HFFc6 (cell line): ENCODE results near the gene KRTAP10-3. TPM values are rescaled to one million over a fixed set of nuclear protein-coding genes. Genes with fewer than 3 reads are reported as not detected.
"Not testable (repeated sequence)": the region's sequence is repeated elsewhere in the genome, so short reads cannot be mapped to it uniquely, and the experiment has no call there.

Source experiments
- DNase-seq: peaks from one replicate; pipeline ENCODE4 v3.0.0-alpha.2; 2018
- H3K27ac Mint-ChIP-seq: 2 replicates; pipeline ENCODE4 v1.8.0; 2020; ENCODE audit warnings: mild to moderate bottlenecking, mixed read lengths
- H3K27me3 Mint-ChIP-seq: 2 replicates; pipeline ENCODE4 v1.8.0; 2021; ENCODE audit warnings: mild to moderate bottlenecking, moderate library complexity, mixed read lengths; ENCODE audit not compliant: insufficient read depth
- H3K36me3 Mint-ChIP-seq: 2 replicates; pipeline ENCODE4 v1.8.0; 2021; ENCODE audit warnings: low read depth, mixed read lengths
- H3K4me1 Mint-ChIP-seq: 2 replicates; pipeline ENCODE4 v1.8.0; 2020; ENCODE audit warnings: low read depth, mixed read lengths
- H3K4me3 Mint-ChIP-seq: 2 replicates; pipeline ENCODE4 v1.8.0; 2020; ENCODE audit warnings: mild to moderate bottlenecking, moderate library complexity, mixed read lengths
- H3K9me3 Mint-ChIP-seq: 2 replicates; pipeline ENCODE4 v1.8.0; 2020; ENCODE audit warnings: mild to moderate bottlenecking, mixed read lengths
- CTCF ChIP-seq: fragments of 200-600 bp; sonication (generic); IDR thresholded peaks from 2 replicates; pipeline ENCODE4 v1.5.0; 2021; ENCODE audit warnings: antibody characterized with exemption, mild to moderate bottlenecking
- total RNA-seq, 6 experiments: library from RNA; stranded (reverse); fragmentation: NEBNext Ultra II Directional; extraction: Animal tissue kit (Norgen Biotek cat#: 25700); gene quantifications; 2 replicates in 1 of 6; 3 replicates in 5 of 6; pipeline ENCODE4 v1.2.3, GENCODE V29; 2021

KRTAP10-3 gene
- total RNA-seq, 6 experiments from 2014 or later, result not detected

GRCh38 chr21:44578371-44579055, 19.9 kb upstream of the KRTAP10-3 start:
- no peak for TF ChIP-seq CTCF
- H3K36me3 Mint-ChIP-seq, result peaks cover 6% of the 10 kb centered on the region; the same call in 1 of the 2 replicates

GRCh38 chr21:44576025-44576420, 17.4 kb upstream of the KRTAP10-3 start:
- Mint-ChIP-seq H3K27me3 (peaks cover 2% of the 10 kb centered on the region), H3K4me1 (no peaks in the 10 kb centered on the region; the same call in 1 of the 2 replicates), H3K36me3 (peaks cover 11% of the 10 kb centered on the region; the same call in 1 of the 2 replicates), H3K4me3 (no peak overlapping the region), H3K27ac (no peak overlapping the region), H3K9me3 (peaks cover 67% of the 10 kb centered on the region)
- DNase-seq, result no peak
- no peak for TF ChIP-seq CTCF

More at GRCh38 chr21:44578371-44579055, 19.9 kb upstream of the KRTAP10-3 start:
- Mint-ChIP-seq H3K27ac (no peak overlapping the region), H3K4me3 (no peak overlapping the region), H3K4me1 (no peaks in the 10 kb centered on the region), H3K27me3 (no peaks in the 10 kb centered on the region; the same call in 1 of the 2 replicates), H3K9me3 (peaks cover 67% of the 10 kb centered on the region)
- no peak for DNase-seq

GRCh38 chr21:44575307-44576024, 16.9 kb upstream of the KRTAP10-3 start:
- Mint-ChIP-seq H3K27ac (no peak overlapping the region), H3K9me3 (peaks cover 67% of the 10 kb centered on the region), H3K4me3 (no peak overlapping the region), H3K4me1 (no peaks in the 10 kb centered on the region; the same call in 1 of the 2 replicates), H3K27me3 (peaks cover 2% of the 10 kb centered on the region), H3K36me3 (peaks cover 11% of the 10 kb centered on the region; the same call in 1 of the 2 replicates)
- DNase-seq, result no peak
- no peak for TF ChIP-seq CTCF

GRCh38 chr21:44574457-44575306, 16.1 kb upstream of the KRTAP10-3 start:
- Mint-ChIP-seq H3K27ac (no peak overlapping the region), H3K9me3 (peaks cover 66% of the 10 kb centered on the region), H3K4me3 (no peak overlapping the region), H3K36me3 (peaks cover 11% of the 10 kb centered on the region; the same call in 1 of the 2 replicates), H3K27me3 (peaks cover 2% of the 10 kb centered on the region), H3K4me1 (no peaks in the 10 kb centered on the region; the same call in 1 of the 2 replicates)
- peak; percentile 33; the same call in 1 of the 2 replicates for TF ChIP-seq CTCF
- no peak for DNase-seq

- Mint-ChIP-seq H3K36me3 (peaks cover 11% of the 10 kb centered on the region; the same call in 1 of the 2 replicates), H3K9me3 (peaks cover 69% of the 10 kb centered on the region)
- not testable (repeated sequence) for DNase-seq, H3K4me1 Mint-ChIP-seq, H3K4me3 Mint-ChIP-seq, H3K27me3 Mint-ChIP-seq, H3K27ac Mint-ChIP-seq
Observed at GRCh38 chr21:44573630-44574456, 15.2 kb upstream of the KRTAP10-3 start, which contains the start of gene KRTAP10-4. KRTAP10-4 (plus strand) TSS chr21:44573729; CDS start chr21:44573759, 30 bp downstream.
